Measurements from ENCODE around the gene NEURL1B. TPM values are rescaled to one million over a fixed set of nuclear protein-coding genes. Genes with fewer than 3 reads are reported as not detected.

Gene NEURL1B
- total RNA-seq, 2 donors from 2014 or later, result 4.9 to 6.3 TPM

DNA sequence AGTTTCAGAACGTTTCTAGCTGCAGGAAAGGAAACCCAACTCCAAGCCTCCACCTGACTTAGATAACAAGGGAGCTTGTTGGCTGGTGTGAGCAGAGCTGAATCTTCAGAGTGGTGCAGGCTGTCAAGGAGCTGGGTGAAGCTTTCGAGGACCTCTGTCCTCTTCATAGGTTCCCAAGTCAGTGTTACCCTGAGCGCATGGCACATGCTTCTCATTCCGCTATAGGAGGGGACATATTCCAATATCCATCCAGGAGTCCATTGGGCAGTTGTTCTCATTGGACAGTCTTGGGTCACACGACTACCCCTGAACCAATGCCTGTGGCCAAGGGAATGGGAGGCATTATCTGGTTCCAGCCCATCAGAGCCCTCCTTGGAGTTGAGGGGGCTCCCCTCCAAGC, 79.6 kb downstream of the NEURL1B start:
- WGBS, 2 experiments (ENCODE audit: insufficient coverage in 1 of 2, insufficient read length in 1 of 2), result 82 to 95% methylated on average over 4 to 5 of the region's 5 CpGs
- H3K36me3 ChIP-seq (ENCODE audit: control insufficient read depth, insufficient read depth, low read length), result no peaks in the 10 kb centered on the region
- Mint-ChIP-seq H3K36me3 (ENCODE audit: low read depth) (no peaks in the 10 kb centered on the region), H3K9me3 (no peaks in the 10 kb centered on the region), H3K4me1 (peaks cover 17% of the 10 kb centered on the region), H3K4me3 (no peak overlapping the region), H3K27me3 (ENCODE audit: insufficient read depth) (peaks cover 34% of the 10 kb centered on the region), H3K27ac (no peak overlapping the region)
- H3K4me3 ChIP-seq (ENCODE audit: low read length), result no peak overlapping the region
- H3K27ac ChIP-seq (ENCODE audit: low read depth, low read length), result no peak overlapping the region
- peaks cover 5% of the 10 kb centered on the region for H3K4me1 ChIP-seq (ENCODE audit: control insufficient read depth, insufficient read depth, low read length)
- DNase-seq, result no peak
- TF ChIP-seq, protein P1, sequence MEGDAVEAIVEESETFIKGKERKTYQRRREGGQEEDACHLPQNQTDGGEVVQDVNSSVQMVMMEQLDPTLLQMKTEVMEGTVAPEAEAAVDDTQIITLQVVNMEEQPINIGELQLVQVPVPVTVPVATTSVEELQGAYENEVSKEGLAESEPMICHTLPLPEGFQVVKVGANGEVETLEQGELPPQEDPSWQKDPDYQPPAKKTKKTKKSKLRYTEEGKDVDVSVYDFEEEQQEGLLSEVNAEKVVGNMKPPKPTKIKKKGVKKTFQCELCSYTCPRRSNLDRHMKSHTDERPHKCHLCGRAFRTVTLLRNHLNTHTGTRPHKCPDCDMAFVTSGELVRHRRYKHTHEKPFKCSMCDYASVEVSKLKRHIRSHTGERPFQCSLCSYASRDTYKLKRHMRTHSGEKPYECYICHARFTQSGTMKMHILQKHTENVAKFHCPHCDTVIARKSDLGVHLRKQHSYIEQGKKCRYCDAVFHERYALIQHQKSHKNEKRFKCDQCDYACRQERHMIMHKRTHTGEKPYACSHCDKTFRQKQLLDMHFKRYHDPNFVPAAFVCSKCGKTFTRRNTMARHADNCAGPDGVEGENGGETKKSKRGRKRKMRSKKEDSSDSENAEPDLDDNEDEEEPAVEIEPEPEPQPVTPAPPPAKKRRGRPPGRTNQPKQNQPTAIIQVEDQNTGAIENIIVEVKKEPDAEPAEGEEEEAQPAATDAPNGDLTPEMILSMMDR (conservative IDR thresholded peaks at IDR 0.05), result no peak
- H3K9ac ChIP-seq (ENCODE audit: extremely low read depth, low read length, poor library complexity, severe bottlenecking), result no peak overlapping the region
- H3K9me3 ChIP-seq (ENCODE audit: control insufficient read depth, low read length), result no peaks in the 10 kb centered on the region
- H3K27me3 ChIP-seq (ENCODE audit: control insufficient read depth, insufficient read depth, low read length, poor library complexity, severe bottlenecking), result peaks cover 81% of the 10 kb centered on the region

DNA sequence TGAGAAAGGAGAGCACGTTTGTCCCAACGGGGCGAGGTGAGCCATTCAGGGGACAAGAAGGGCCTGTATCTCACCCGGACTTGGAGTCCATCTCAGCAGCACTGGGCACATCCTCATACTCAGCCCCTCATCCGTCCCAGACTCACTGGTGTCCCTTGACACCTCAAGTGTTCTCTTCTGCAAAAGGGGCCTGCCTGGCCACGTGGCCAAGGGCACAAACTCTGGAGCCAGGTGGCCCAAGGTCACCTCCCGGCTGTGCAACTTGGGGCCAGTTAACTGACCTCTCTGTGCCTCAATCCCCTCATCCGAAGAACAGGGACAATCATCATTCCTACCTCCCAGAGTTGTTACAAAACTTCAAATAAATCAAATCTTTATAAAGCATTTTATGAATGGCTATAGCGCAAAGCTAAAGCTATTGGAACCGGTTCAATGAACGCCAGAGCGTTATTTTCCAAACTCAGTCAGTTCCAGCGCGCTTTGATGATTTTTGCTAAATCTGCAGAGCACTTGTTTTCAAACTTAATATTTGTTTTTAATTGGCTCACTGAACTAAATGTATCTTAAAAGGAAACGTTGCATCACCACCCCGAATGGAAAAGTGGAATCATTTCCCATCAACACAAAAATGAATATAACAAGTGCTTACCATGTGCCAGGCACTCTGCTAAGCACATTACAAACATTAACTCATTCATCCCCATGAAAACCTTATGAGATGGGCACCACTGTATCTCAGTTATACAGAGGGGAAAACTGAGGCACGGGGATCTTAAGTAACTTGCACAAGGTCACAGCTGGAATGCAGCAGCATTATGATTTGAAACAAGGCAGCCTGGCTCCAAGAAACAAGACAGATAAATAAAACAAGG, 80.6 kb downstream of the NEURL1B start:
- H3K36me3 Mint-ChIP-seq (ENCODE audit: low read depth), result no peaks in the 10 kb centered on the region
- 81 to 82% methylated on average over 17 of the region's 17 CpGs for WGBS, 2 experiments (ENCODE audit: insufficient coverage in 1 of 2, insufficient read length in 1 of 2)
- no peak overlapping the region for H3K4me3 ChIP-seq (ENCODE audit: low read length)
- H3K27me3 ChIP-seq (ENCODE audit: control insufficient read depth, insufficient read depth, low read length, poor library complexity, severe bottlenecking), result peaks cover 89% of the 10 kb centered on the region
- H3K27ac Mint-ChIP-seq, result no peak overlapping the region
- peaks cover 38% of the 10 kb centered on the region for H3K27me3 Mint-ChIP-seq (ENCODE audit: insufficient read depth)
- TF ChIP-seq, protein P1 (conservative IDR thresholded peaks at IDR 0.05), result no peak
- H3K9me3 ChIP-seq (ENCODE audit: control insufficient read depth, low read length), result no peaks in the 10 kb centered on the region
- DNase-seq, result no peak
- H3K4me3 Mint-ChIP-seq, result no peak overlapping the region
- no peak overlapping the region for H3K9ac ChIP-seq (ENCODE audit: extremely low read depth, low read length, poor library complexity, severe bottlenecking)
- peaks cover 17% of the 10 kb centered on the region for H3K4me1 Mint-ChIP-seq
- H3K27ac ChIP-seq (ENCODE audit: low read depth, low read length), result no peak overlapping the region
- H3K36me3 ChIP-seq (ENCODE audit: control insufficient read depth, insufficient read depth, low read length), result no peaks in the 10 kb centered on the region
- H3K9me3 Mint-ChIP-seq, result no peaks in the 10 kb centered on the region
- H3K4me1 ChIP-seq (ENCODE audit: control insufficient read depth, insufficient read depth, low read length), result peaks cover 5% of the 10 kb centered on the region

DNA sequence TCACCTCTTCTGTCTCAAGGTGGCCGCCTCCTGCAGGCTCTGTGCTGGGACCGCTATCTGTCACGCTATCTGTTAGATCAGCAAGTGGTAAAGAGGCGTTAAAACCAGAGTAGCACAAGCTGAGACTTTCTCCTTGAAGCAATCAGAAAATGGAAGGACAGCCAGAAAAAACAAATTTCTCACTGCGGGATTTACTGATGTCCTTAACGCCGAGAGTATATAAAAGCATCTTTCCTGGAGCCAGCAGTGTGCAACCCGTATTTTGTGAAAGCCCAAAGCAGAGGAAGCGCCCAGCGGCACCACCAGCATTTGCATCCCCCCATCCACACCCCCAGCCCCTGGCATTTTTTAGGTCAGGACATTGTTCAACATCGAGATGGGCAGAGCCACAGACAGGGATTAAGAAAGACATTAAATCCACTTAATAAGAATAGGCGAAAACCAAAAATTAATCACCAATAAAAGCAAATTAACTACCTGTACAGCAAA, 81.3 kb downstream of the NEURL1B start:
- Mint-ChIP-seq H3K9me3 (no peaks in the 10 kb centered on the region), H3K27ac (no peak overlapping the region), H3K4me3 (no peak overlapping the region), H3K27me3 (ENCODE audit: insufficient read depth) (peaks cover 38% of the 10 kb centered on the region), H3K4me1 (peaks cover 18% of the 10 kb centered on the region), H3K36me3 (ENCODE audit: low read depth) (no peaks in the 10 kb centered on the region)
- peaks cover 87% of the 10 kb centered on the region for H3K27me3 ChIP-seq (ENCODE audit: control insufficient read depth, insufficient read depth, low read length, poor library complexity, severe bottlenecking)
- H3K27ac ChIP-seq (ENCODE audit: low read depth, low read length), result no peak overlapping the region
- no peaks in the 10 kb centered on the region for H3K36me3 ChIP-seq (ENCODE audit: control insufficient read depth, insufficient read depth, low read length)
- H3K9me3 ChIP-seq (ENCODE audit: control insufficient read depth, low read length), result no peaks in the 10 kb centered on the region
- H3K4me1 ChIP-seq (ENCODE audit: control insufficient read depth, insufficient read depth, low read length), result peaks cover 5% of the 10 kb centered on the region
- TF ChIP-seq, protein P1 (conservative IDR thresholded peaks at IDR 0.05), result peak; percentile 30
- peak; percentile 78 for DNase-seq
- 44 to 49% methylated on average over 10 to 12 of the region's 12 CpGs for WGBS, 2 experiments (ENCODE audit: insufficient coverage in 1 of 2, insufficient read length in 1 of 2)
- H3K4me3 ChIP-seq (ENCODE audit: low read length), result peak overlapping the region; percentile 5
- no peak overlapping the region for H3K9ac ChIP-seq (ENCODE audit: extremely low read depth, low read length, poor library complexity, severe bottlenecking)

Data from endodermal cell (in vitro differentiated cells).